ENCODE results near the gene WDR70. TPM values are rescaled to one million over a fixed set of nuclear protein-coding genes. Genes with fewer than 3 reads are reported as not detected.

Gene WDR70
- total RNA-seq, 1 donor from 2014 or later = 29.0 TPM

- intact Hi-C loops (cut with DNase I) = no loop called here
- ATAC-seq = no peak
Observed at GRCh38 chr5:37628876-37629275, 249.8 kb downstream of the WDR70 start.

GRCh38 chr5:37631939-37632338, 252.8 kb downstream of the WDR70 start:
- no peaks in the 10 kb centered on the region for H3K4me1 ChIP-seq
- H3K4me3 ChIP-seq = no peak overlapping the region
- DNase-seq (no peak), ATAC-seq (no peak)
- intact Hi-C loops (cut with DNase I) = no loop called here
- no peaks in the 10 kb centered on the region for H3K36me3 ChIP-seq
- TF ChIP-seq CTCF (IDR thresholded peaks at IDR 0.05) = no peak
- no peaks in the 10 kb centered on the region for H3K27me3 ChIP-seq (ENCODE audit: low read depth)
- no peak overlapping the region for H3K27ac ChIP-seq
- peaks cover 17% of the 10 kb centered on the region for H3K9me3 ChIP-seq

More at GRCh38 chr5:37628876-37629275, 249.8 kb downstream of the WDR70 start:
- H3K9me3 ChIP-seq = peaks cover 17% of the 10 kb centered on the region
- H3K4me3 ChIP-seq = no peak overlapping the region
- no peaks in the 10 kb centered on the region for H3K27me3 ChIP-seq (ENCODE audit: low read depth)
- no peak for DNase-seq
- no peak for TF ChIP-seq CTCF (IDR thresholded peaks at IDR 0.05)
- no peaks in the 10 kb centered on the region for H3K36me3 ChIP-seq
- no peak overlapping the region for H3K27ac ChIP-seq
- no peaks in the 10 kb centered on the region for H3K4me1 ChIP-seq

- H3K27me3 ChIP-seq (ENCODE audit: low read depth) = no peaks in the 10 kb centered on the region
- TF ChIP-seq CTCF (IDR thresholded peaks at IDR 0.05) = no peak
- H3K4me3 ChIP-seq = no peak overlapping the region
- H3K27ac ChIP-seq = no peak overlapping the region
- no peaks in the 10 kb centered on the region for H3K9me3 ChIP-seq
- H3K4me1 ChIP-seq = no peaks in the 10 kb centered on the region
- DNase-seq = no peak
- ATAC-seq = no peak
- intact Hi-C loops (cut with DNase I) = no loop called here
- no peaks in the 10 kb centered on the region for H3K36me3 ChIP-seq
Observed at GRCh38 chr5:37637165-37637845, 258.2 kb downstream of the WDR70 start.

GRCh38 chr5:37638897-37639296, 259.8 kb downstream of the WDR70 start:
- H3K9me3 ChIP-seq = no peaks in the 10 kb centered on the region
- DNase-seq = no peak
- no peaks in the 10 kb centered on the region for H3K36me3 ChIP-seq
- ATAC-seq = no peak
- no peak overlapping the region for H3K4me3 ChIP-seq
- H3K27me3 ChIP-seq (ENCODE audit: low read depth) = no peaks in the 10 kb centered on the region
- H3K4me1 ChIP-seq = no peaks in the 10 kb centered on the region
- no peak for TF ChIP-seq CTCF (IDR thresholded peaks at IDR 0.05)
- H3K27ac ChIP-seq = no peak overlapping the region
- intact Hi-C loops (cut with DNase I) = no loop called here

GRCh38 chr5:37640088-37640487, 261.0 kb downstream of the WDR70 start:
- TF ChIP-seq CTCF (IDR thresholded peaks at IDR 0.05) = no peak
- no peak for DNase-seq
- Histone ChIP-seq H3K27ac (no peak overlapping the region), H3K36me3 (no peaks in the 10 kb centered on the region), H3K4me1 (no peaks in the 10 kb centered on the region), H3K27me3 (ENCODE audit: low read depth) (no peaks in the 10 kb centered on the region), H3K4me3 (no peak overlapping the region), H3K9me3 (peaks cover 5% of the 10 kb centered on the region)
- no peak for ATAC-seq
- intact Hi-C loops (cut with DNase I) = no loop called here

Data from lower lobe of right lung (tissue), 2 donors.